Thyroid gland (tissue), 4 donors: Measurements from ENCODE around the gene ABHD4.

ENCODE experiments used
- POLR2A ChIP-seq, 2 donors: fragments of 450-650 bp; IDR thresholded peaks; one replicate each; pipeline ENCODE4 v1.6.1; 2017; ENCODE audit warnings: antibody characterized with exemption in 2 of 2, mild to moderate bottlenecking in 2 of 2, moderate library complexity in 1 of 2
- TF ChIP-seq, protein P1 (sequence below), 6 experiments: fragments of 200-600 bp in 3 of 6; fragments of 450-650 bp in 3 of 6; sonication (generic) in 3 of 6; IDR thresholded peaks; one replicate each; pipeline ENCODE4 v1.5.1; 2016 to 2019; ENCODE audit warnings: antibody characterized with exemption in 6 of 6, mild to moderate bottlenecking in 2 of 6, inconsistent platforms in 1 of 6, moderate library complexity in 1 of 6

DNA sequence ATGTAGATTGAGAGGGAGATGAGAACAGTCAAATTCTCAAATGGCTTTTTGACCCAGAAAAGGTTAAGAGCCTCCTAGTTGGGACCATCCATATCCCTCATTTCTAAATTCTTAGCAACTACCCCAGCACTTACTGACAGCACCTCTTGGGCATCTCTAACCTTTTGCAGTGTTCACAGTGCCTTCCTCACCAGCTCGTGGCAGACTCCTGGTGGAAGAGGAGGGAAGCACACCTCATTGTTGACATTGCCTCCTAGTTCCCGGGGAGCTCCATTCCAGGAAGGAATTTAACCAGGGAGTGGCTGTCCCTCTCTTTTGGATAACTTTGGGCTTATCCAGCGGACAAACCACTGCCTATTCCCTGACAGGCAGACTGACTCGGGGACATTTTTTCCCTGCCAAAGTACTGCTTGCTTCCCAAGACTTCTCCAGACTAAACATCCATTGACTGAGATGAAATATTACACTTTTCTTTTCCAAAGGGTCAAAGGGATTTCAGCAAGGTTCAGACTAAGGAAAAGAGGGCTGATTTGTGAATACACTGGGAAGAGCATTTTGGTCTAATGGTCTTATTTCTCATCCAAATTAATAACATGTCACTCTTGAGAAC is 55.0 kb downstream of the ABHD4 start:
- TF ChIP-seq, protein P1, sequence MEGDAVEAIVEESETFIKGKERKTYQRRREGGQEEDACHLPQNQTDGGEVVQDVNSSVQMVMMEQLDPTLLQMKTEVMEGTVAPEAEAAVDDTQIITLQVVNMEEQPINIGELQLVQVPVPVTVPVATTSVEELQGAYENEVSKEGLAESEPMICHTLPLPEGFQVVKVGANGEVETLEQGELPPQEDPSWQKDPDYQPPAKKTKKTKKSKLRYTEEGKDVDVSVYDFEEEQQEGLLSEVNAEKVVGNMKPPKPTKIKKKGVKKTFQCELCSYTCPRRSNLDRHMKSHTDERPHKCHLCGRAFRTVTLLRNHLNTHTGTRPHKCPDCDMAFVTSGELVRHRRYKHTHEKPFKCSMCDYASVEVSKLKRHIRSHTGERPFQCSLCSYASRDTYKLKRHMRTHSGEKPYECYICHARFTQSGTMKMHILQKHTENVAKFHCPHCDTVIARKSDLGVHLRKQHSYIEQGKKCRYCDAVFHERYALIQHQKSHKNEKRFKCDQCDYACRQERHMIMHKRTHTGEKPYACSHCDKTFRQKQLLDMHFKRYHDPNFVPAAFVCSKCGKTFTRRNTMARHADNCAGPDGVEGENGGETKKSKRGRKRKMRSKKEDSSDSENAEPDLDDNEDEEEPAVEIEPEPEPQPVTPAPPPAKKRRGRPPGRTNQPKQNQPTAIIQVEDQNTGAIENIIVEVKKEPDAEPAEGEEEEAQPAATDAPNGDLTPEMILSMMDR (IDR thresholded peaks at IDR 0.05): peak; percentile 61 to 90 (median 85)
- TF ChIP-seq POLR2A (IDR thresholded peaks at IDR 0.05): no peak
